ENCODE results near the gene MROH8. TPM values are rescaled to one million over a fixed set of nuclear protein-coding genes. Genes with fewer than 3 reads are reported as not detected.

The MROH8 gene
- total and polyA plus RNA-seq, 2 experiments from 2014 or later = 0.63 to 0.68 TPM

GRCh38 chr20:37218976-37219375 is 39.6 kb upstream of the MROH8 start:
- Histone ChIP-seq H3K36me3 (ENCODE audit: insufficient read depth) (peaks cover 33% of the 10 kb centered on the region), H4K20me1 (replicated peaks; ENCODE audit: insufficient read depth) (peaks cover 12% of the 10 kb centered on the region; the same call in 1 of the 2 replicates)
- H3K36me3 Mint-ChIP-seq (ENCODE audit: low read depth) = peaks cover 73% of the 10 kb centered on the region

More at GRCh38 chr20:37218976-37219375, 39.6 kb upstream of the MROH8 start:
- no peak overlapping the region for H3K27ac Mint-ChIP-seq
- H3K9me3 Mint-ChIP-seq = no peaks in the 10 kb centered on the region
- H3F3A ChIP-seq (replicated peaks; ENCODE audit: low read depth) = no peaks in the 10 kb centered on the region; the same call in 1 of the 2 replicates
- H3K4me1 ChIP-seq (ENCODE audit: insufficient read depth) = 0 out of 2 replicates have a peak, but pooled peaks cover 7% of the 10 kb centered on the region
- no peak for TF ChIP-seq CTCF (conservative IDR thresholded peaks at IDR 0.05; ENCODE audit: low read depth in 2 of 2)
- no peak for TF ChIP-seq EZH2 (IDR thresholded peaks at IDR 0.05; ENCODE audit: low read depth, unreplicated experiment)
- no peak for TF ChIP-seq ZNF462 (CRISPR knock-in tag; IDR thresholded peaks at IDR 0.05)
- no peak for TF ChIP-seq EZH2phosphoT487 (IDR thresholded peaks at IDR 0.05; ENCODE audit: unreplicated experiment)
- TF ChIP-seq REST (IDR thresholded peaks at IDR 0.05; ENCODE audit: unreplicated experiment) = no peak
- TF ChIP-seq ETS1 (IDR thresholded peaks at IDR 0.05) = no peak
- no peak for TF ChIP-seq NANOG (IDR thresholded peaks at IDR 0.05; ENCODE audit: borderline replicate concordance)
- no peak for TF ChIP-seq ZNF331 (CRISPR knock-in tag; IDR thresholded peaks at IDR 0.05; ENCODE audit: low read depth)
- no peak for TF ChIP-seq STAT1 (IDR thresholded peaks at IDR 0.05; ENCODE audit: unreplicated experiment)
- no peak for TF ChIP-seq JUNB (IDR thresholded peaks at IDR 0.05; ENCODE audit: unreplicated experiment)
- TF ChIP-seq CREB1 (CRISPR knock-in tag; IDR thresholded peaks at IDR 0.05; ENCODE audit: low read depth) = no peak
- no peak for TF ChIP-seq POLR2AphosphoS5 (IDR thresholded peaks at IDR 0.05; ENCODE audit: low read depth)
- no peak for TF ChIP-seq ZNF114 (CRISPR knock-in tag; IDR thresholded peaks at IDR 0.05)
- ATAC-seq (no peak), DNase-seq (ENCODE audit: low spot score) (no peak)
- no peak overlapping the region for H3K4me2 ChIP-seq
- no peaks in the 10 kb centered on the region for H3K27me3 ChIP-seq (ENCODE audit: insufficient read depth)
- peak overlapping the region; percentile 9; the same call in 1 of the 2 replicates for H3K27ac ChIP-seq (ENCODE audit: low read depth)
- no peak overlapping the region for H2AFZ ChIP-seq
- peaks cover 26% of the 10 kb centered on the region for H3K4me1 Mint-ChIP-seq
- peaks cover 7% of the 10 kb centered on the region for H3K27me3 Mint-ChIP-seq (ENCODE audit: insufficient read depth, low read depth, poor library complexity)
- H3K79me2 ChIP-seq (replicated peaks; ENCODE audit: insufficient read depth) = peaks cover 50% of the 10 kb centered on the region
- H3K9me2 ChIP-seq (ENCODE audit: insufficient read depth) = no peaks in the 10 kb centered on the region
- H3K4me3 Mint-ChIP-seq = no peak overlapping the region
- H3K4me3 ChIP-seq = no peak overlapping the region
